Stimulated activated CD4-positive, alpha-beta T cell treated with anti-CD3 and anti-CD28 coated beads, Interleukin-15, amount 100 ng/mL, for 1 hour (primary cell): ENCODE results near the gene BRF1.
"Not testable (repeated sequence)": the region's sequence is repeated elsewhere in the genome, so short reads cannot be mapped to it uniquely, and the experiment has no call there.

Source experiments
- DNase-seq, 2 donors: peaks; one replicate each; pipeline ENCODE4 v3.0.0-alpha.2; 2020; ENCODE audit warnings: low read depth in 1 of 2, low spot score in 1 of 2

The BRF1 gene, protein sequence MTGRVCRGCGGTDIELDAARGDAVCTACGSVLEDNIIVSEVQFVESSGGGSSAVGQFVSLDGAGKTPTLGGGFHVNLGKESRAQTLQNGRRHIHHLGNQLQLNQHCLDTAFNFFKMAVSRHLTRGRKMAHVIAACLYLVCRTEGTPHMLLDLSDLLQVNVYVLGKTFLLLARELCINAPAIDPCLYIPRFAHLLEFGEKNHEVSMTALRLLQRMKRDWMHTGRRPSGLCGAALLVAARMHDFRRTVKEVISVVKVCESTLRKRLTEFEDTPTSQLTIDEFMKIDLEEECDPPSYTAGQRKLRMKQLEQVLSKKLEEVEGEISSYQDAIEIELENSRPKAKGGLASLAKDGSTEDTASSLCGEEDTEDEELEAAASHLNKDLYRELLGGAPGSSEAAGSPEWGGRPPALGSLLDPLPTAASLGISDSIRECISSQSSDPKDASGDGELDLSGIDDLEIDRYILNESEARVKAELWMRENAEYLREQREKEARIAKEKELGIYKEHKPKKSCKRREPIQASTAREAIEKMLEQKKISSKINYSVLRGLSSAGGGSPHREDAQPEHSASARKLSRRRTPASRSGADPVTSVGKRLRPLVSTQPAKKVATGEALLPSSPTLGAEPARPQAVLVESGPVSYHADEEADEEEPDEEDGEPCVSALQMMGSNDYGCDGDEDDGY

DNA sequence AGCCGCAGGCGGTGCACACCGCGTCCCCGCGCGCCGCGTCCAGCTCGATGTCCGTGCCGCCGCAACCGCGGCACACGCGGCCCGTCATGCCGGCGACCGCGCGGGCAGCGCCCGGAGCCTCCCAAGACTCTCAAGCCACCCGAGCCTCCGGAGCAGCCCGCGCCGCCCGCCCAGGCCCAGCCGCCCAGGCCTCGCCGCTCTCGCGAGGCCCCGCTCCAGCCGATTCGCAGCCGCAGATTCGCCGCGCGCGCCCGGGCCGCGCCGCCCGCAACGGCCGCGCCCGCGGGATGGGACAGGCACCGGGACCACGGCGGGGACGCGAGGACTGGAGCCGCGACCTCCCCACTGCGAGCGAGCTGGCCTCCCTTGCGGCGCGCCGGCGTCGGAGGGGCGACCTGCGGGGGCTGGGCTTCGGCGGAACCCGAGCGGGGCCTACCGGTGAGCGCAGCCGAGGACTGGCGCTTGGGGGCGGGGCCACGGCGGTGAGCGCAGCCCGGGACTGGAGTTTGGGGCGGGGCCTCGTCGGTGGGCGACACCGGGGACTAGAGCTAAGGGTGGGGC lies at the start of gene BRF1:
BRF1 (minus strand) TSS at position 460 of the 561 bp plus-strand sequence; CDS start at position 88, 372 bp downstream.
- DNase-seq, result peak; percentile 97

DNA sequence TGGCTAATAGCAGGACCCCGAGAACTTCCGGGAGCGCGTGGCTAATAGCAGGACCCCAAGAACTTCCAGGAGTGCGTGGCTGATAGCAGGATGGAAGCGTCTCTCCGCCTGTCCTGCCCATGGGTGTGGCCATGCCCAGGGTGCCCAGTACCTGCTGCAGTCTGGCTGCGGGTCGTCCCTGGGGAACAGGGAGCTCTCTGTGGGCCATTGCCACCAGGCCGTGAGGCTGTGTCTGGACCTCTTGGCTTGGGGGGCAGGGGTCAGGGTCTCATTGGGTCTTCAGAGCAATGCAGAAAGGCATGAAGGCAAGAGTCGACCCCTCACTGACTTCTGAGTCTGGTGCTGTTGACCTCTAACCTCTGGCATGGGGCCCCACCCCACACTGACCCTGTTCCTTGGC lies 49.2 kb upstream of the BRF1 start:
- DNase-seq, result no peak

DNA sequence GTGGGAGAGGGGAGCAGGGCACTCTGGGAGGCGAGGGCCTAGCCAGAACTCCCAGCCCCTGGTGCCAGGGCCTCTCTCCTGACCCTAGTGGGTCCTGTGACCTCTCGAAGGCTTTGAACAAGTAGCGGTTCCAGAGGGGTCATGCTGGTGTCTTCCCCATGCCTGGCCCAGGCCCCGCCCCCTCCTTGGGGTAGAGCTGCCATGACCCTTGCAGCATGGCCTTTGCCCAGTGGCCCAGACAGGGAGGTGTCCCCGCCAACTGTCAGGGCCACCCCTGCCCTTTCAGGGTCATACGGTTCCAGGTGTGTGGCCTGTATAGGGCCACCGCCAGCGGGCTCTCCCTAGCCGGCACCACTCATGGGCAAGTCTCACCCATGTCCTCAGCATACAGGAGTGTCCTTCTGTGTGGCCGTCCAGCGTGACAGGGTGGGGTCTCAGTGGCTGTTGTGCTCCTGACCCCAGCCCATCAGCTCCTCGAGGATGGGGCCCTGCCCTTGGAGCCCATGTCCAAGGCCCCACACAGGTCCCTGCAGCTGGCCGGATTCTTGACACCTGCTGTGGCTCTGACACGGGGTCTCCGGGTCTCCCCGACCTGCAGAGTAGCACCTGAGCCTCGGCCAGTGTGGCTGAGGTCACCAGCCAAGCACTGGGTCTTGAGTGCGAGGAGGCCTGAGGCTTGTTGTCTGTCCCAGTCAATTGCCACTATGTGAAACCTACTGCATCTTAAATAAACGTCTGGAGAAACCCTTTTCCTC lies 48.3 kb upstream of the BRF1 start:
- DNase-seq, result no peak

DNA sequence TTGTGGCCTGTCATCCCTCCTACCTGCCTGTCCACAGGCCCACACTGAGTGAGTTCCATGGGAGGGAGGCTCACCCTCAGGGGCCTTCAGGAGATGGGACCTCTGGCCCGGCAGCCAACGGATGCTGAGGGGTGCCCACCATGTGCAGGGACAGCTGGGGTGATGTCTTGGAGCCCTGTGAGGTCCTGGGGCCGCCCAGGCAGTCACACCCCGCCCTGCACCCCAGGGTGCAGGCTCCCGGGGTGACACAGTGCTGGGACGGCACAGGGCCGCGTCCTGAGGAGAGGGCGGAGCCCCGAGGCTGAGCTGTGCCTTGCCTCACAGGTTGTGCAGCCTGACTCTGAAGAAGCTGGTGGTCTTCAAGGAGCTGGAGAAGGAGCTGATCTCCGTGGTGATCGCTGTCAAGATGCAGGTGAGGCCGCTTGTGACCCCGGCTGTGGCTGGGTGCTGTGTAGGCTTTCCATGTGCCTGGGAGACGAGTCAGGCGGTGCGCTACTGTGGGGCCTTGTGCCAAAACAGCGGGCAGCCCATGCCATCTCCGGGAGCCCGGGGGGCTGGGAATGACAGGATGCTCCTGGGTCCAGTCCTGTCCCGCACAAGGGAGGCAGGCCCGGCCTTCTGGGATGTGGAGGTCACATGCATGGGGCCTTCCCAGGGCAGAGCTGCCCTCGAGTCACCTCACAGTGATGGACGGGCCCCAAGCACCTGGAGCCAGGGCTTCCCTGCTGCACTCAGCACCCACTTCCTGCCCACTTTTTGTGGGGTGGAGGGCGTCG lies 47.6 kb upstream of the BRF1 start:
- DNase-seq, result no peak

DNA sequence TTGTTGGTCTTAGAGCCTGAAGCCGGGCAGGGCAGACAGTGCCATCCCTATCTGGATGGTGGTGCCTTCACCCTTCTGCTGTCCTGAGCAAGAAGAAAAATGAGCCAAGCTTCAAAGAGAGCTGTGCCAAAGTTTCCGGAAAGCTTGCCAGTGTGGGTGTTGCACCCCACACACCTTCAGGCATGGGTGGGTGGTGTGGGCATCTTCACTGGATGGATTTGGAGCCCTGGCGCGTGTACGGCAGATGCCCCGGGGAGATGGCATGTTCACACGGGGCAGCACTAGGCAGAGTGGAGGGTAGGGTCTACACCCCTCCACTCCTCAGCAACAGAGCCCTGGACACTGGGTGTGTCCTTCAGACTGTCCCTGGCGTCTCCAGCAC lies 46.8 kb upstream of the BRF1 start:
- DNase-seq, result no peak

DNA sequence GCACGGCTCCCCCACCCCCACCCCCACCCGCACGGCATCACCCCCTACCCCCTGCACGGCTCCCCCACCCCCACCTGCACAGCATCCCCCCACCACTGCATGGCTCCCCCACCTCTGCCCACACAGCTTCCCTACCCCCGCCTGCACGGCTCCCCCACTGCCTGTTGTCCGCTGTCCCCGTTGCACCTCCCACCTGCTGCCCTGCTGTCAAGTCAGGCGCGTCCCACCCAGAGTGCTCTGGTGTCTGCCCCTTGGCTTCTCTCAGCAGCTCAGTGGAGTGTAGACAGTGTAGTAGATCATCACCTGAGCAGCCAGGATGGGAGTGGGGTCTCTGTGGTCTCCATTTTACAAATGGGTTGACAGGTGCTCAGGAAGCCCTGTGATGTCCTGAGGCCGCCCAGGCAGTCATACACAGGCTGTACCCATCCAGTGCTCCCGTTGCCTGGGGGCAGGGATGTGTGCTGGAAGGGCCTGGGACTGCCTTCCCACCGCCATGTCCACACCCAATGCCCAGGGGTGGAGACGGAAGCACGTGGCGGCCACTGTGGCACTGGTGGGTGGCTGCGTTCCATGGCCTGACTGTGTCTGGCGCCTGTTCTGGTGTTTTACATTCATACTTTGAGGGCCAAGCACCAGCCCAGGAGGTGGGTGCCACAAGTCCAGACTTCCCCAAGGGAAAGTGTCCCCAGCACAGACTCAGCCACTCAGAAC lies 46.2 kb upstream of the BRF1 start:
- no peak for DNase-seq

DNA sequence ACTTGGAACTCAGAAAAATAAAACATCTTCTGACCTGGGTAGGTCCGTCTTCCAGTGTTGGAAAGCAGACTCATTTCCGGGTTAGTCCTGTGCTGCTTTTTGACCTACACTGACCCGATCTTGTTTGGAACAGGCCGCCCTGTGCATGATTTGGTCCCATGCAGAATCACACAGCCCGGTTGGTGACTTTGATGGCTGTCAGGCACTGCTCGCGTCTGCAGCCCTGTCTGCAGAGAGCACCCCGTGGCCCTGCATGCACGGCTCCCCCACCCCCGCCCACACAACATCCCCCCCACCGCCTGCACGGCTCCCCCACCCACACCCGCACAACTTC lies 45.4 kb upstream of the BRF1 start:
- DNase-seq, result no peak

DNA sequence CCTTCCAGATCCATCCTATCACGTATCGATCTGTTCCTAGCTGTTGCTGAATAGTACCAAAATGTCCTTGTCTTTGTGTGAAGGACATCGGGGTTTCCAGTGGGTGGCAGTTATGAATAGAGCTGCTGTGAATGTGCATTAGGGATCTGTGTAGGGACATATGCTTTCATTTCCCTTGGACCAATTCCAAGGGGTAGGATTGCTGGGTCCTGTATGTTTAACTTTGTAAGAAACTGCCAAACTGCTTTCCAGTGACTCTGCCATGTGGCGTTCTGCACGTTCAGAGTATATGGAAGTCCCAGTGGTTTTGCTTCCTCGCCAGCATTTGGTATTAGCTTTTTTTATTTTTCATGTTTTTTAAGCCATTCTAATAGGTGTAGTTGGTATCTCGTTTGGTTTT lies 42.4 kb upstream of the BRF1 start:
- no peak for DNase-seq

DNA sequence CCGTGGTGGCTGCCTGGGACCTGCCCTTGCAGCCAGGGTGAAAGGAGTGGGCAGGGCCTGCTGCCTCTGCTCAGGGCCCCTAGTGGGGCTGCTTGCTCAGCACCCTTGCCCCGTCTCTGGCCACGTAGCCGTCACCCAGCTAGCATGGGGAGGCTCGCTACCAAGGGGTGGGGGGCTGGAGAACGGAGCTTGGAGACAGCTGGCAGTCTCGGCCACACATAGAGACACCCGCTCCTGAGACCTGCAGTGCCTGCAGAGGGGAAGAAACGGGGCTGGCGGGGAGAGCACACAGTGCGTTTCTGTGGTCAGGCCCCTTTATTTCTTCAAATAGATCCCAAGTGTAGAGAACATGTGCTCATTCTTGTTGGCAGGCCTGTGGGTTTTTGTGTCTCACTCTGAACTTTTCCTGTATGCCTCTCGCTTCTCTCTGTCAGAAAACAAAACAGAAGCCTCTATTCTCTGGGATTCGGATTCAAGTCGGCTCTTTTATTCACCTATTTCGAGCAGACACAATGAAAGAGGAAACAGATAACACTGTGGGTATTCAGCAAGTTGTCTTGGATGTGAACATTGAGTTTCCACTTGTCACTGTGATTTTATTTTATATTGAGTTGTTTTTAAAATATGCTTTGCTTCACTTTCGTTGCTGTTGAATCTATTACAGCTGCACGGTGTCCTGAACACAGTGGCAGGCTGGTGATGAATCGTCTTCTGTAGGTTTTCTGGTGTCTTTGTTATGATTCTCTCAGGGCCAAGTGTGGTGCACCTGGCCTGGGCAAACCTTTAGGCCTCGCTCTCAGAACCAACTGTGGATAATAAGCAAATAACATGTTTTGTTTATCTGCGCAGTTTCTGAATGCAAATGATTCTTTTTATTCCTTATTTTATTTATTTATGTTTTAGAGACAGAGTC lies 40.3 kb upstream of the BRF1 start:
- DNase-seq, result no peak

DNA sequence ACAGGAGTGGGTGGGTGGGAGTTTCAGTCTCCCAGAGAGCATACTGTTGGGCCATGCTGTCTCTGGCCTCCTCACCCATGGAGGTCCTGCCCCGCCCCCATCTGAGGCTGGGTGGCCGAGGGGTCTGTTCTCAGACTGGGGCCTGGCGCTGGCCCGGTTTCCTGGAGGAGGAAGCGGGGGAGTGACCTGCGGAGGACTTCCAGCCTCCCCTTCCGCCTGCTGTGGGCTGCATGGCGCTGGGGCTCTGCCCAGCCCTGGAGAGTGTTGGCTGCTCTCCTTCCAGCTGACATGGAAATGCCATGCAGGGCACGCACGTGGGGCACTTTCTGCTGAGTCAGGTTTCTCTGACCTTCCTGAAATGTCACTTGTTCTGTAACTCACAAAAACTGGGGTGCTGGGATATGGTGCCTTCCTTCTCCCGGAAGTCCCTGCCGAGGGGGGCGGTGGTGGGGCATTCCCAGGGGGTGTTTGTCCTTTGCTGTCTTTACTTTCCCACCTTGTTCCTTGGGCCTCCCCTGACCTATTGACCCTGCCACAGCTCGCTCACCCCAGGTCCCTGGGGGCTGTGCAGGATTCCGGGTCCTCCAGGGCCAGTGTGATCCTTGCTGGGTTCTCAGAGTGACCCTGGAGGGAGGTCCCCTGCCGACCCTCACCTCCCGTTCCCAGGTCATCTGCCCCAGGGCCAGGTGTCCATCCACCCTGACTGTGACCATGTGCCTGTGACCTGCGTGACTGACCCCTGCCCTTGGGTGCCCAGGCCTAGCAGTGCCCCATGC lies 37.4 kb upstream of the BRF1 start:
- no peak for DNase-seq

DNA sequence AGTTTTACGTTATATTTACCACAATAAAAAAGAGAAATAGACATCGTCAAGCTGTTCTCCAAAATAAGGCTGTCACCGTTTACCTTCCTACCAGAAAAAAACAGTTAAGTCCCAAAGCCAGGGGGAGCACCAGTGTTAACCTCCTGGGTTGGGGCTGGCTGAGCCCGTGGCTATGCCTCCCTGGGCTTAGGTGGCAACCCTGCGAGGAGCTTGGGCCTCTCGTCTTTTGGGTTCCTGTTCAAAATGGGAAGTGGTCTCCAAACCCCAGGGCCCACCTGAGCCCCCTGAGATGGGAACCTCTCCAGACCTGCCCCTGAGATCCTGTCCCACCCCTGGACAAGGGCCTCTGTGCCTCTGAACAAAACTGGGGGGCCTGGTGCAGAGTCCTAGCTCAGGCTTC lies 36.6 kb upstream of the BRF1 start:
- no peak for DNase-seq

DNA sequence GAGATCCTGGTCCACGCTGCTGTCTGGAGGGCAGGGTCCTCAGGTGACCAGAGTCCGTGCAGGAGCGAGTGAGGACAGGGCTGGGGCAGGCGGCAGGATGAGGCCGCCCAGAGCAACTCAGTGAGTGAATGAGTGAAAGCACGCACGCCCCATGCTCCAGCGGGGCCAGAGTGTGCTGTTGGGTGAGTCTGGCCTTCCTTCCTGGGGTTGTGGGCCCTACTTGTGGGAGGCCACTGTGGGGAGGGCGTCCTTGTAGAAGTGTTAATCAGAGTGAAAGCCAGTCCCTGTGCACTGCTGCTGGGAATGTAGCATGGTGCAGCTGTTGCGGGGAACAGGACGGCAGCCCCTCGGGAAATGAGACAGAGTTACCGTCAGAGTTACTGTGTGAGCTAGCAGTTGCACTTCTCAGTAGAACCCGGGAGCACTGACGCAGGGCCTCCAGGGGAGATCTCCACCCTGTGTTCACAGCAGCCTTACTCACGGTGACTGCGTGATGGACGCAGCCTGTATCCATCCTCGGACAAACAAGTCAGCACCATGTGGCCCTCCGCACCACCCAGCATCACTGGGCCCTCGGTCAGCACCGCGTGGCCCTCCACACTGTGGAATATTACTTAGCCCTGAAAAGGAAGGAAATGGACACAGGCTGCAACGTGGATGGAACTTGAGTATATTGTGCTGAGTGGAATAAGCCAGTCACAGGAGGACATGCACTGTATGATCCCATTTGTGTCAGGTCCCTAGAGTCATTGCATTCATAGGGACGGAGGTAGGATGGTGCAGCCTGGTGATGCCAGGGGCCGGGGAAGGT lies 35.9 kb upstream of the BRF1 start:
- no peak for DNase-seq

DNA sequence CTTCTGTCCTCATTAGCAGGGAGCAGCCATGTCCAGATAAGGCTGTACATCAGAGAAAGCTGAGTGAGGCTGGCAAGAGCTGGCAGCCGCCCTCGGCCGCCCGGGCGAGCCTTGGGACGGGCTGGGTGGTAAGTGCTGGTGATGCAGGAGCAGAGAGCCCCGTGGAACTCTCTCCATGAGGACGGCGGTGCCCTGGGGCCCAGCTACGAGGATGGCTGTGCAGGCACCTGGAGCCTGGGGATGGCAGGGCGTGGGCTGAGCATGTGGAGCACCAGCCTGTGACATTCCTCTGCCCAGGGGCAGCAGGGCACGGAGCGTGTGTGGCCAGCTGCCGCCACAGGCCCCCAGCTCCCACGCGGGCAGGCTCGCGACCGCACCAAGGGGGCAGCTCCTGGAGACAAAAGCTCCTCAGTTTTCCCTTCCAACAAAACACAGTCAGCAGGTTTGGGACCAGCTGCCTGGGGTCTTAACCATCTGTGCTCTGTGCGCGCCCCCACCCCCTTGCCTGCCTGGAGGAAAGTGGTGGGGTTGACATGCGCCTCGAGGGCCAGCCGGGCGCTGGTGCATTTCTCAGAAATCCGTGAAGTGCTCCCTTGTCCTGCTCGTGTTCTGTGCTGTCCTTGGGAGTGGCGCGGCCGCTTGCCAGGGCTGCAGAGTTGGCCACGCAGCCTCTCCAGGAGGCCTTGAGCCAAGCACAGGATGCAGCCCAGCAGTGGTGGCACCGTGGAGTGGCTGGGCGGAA lies 35.1 kb upstream of the BRF1 start:
- no peak for DNase-seq

DNA sequence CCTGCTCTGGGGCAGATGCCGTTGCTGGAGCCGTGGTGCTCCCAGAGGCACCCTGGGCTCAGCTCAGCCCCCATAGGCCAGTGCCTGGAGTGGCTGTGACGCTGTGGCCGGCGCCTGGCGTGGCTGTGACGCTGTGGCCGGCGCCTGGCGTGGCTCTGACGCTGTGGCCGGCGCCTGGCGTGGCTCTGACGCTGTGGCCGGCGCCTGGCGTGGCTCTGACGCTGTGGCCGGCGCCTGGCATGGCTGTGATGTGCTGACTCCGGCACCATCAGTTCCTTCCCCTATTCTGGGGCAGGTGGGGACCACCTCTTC lies 34.4 kb upstream of the BRF1 start:
- DNase-seq, result not testable (repeated sequence)

DNA sequence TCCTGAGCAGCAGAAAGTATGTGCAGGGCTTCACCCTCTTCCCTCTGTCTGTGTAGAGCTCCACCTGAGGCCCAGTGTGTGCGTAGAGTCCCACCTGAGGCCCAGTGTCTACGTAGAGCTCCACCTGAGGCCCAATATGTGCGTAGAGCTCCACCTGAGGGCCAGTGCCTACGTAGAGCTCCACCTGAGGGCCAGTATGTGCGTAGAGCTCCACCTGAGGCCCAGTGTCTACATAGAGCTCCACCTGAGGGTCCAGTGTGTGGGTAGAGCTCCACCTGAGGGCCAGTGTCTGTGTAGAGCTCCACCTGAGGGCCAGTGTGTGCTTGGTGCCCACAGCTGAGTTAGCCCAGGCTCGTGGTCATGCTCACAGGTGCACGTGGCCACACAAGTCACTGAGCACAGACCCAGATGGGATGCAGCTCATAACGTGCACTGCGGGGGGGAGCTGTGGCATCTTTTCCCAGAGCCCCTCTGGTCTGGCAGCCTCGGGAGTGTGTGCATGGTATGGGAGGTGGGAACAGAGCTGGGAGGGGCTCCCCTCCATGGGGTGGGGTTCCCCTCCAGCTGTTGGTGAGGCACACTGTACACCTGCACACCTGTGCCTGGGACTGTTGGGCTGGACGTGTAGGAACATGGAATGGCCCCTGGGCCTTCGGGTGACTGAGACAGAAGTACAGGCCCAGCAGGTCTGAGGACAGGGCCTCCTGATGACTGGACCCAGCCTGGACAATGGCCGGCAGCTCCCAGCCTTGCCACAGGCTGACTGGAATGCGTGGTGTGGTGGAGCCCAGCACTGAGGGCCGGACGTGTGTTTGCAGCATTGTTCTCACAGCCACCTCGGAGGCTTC lies 33.8 kb upstream of the BRF1 start:
- no peak for DNase-seq

DNA sequence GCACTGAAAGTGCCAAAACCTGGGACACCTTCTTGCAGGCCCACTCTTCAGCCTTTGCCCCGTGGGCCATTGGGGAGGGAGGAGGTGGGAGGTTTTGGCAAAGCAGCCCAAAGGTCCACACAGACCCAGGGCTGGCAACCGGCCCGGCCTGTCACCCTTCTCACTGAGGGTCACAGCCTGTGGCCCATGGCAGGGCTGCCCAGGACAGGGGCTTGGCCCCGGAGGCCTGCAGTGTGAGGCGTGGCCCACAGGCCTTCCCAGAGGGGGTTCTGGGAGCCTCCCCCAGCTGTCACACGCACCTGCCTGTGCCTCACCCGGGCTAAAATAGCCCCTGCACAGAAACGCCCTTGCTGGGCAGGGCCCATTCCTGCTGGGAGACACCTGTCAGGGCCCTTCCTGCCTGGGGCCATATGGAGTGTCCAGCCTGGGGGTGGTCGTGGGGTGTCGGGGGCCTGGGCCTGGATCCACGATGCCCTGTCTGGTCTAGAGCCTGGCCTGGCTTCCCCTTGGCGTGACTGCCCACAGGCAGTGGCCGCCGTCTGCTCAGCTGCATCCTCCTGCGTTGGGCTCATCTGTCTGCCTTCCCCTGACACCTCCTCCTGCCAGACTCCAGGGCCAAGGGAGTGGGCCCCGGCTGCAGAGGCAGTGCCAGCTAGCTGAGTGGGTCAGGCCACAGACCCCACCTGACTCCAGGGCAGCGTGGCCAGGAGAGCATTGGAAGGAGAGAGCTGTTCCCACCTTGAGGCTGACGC lies 33.0 kb upstream of the BRF1 start:
- no peak for DNase-seq
